Panc1 (cell line): ENCODE measurements around the gene GMEB2. TPM values are rescaled to one million over a fixed set of nuclear protein-coding genes. Genes with fewer than 3 reads are reported as not detected.

ENCODE experiments used
- ATAC-seq: fragments of 200-7000 bp; cut with Tn5 transposase; 2 replicates; pipeline ENCODE4 v1.9.1; 2020; ENCODE audit warnings: mild to moderate bottlenecking, moderate library complexity
- BruUV-seq: library from RNA; stranded (reverse); fragments of 400-500 nt; replicated peaks from 2 replicates; lab custom pipeline; 2021; lab: Mats Ljungman, UMichigan
- CTCF ChIA-PET: fragments of 300-600 bp; sonication (Branson Sonifier 250); formaldehyde crosslinking; loops from one replicate; lab custom pipeline; 2022; ENCODE audit warnings: antibody characterized with exemption; lab: Charles Lee
- POLR2A ChIA-PET: fragments of 300-600 bp; sonication (Branson Sonifier 250); formaldehyde crosslinking; loops from one replicate; lab custom pipeline; 2022; ENCODE audit warnings: antibody characterized with exemption; lab: Charles Lee
- DNase-seq: peaks from one replicate; pipeline ENCODE4 v3.0.0-alpha.2; 2010; ENCODE audit warnings: low read depth, low spot score
- H3K27ac ChIP-seq: 2 replicates; pipeline ENCODE4 v1.5.1; 2011; ENCODE audit warnings: mild to moderate bottlenecking, low read length, inconsistent platforms
- H3K27me3 ChIP-seq: fragments of 200-500 bp; sonication (Bioruptor generic); 2 replicates; pipeline ENCODE4 v1.6.0; 2014; ENCODE audit warnings: low read length, inconsistent platforms; ENCODE audit not compliant: control insufficient read depth, insufficient read depth
- H3K36me3 ChIP-seq: fragments of 200-500 bp; sonication (Bioruptor generic); 2 replicates; pipeline ENCODE4 v1.5.1; 2014; ENCODE audit warnings: inconsistent platforms, mild to moderate bottlenecking, low read length, moderate library complexity; ENCODE audit not compliant: control insufficient read depth, insufficient read depth
- H3K4me1 ChIP-seq: 2 replicates; pipeline ENCODE4 v1.5.1; 2011; ENCODE audit warnings: inconsistent platforms, mild to moderate bottlenecking, low read length, moderate library complexity; ENCODE audit not compliant: control insufficient read depth, insufficient read depth
- H3K4me3 ChIP-seq, 2 experiments: 2 replicates each; pipeline ENCODE4 v1.5.1; 2011 to 2012; ENCODE audit warnings: low read depth in 2 of 2, low read length in 2 of 2, mild to moderate bottlenecking in 2 of 2, inconsistent platforms in 1 of 2, moderate library complexity in 1 of 2
- H3K9me3 ChIP-seq: fragments of 200-500 bp; sonication (Bioruptor generic); 2 replicates; pipeline ENCODE4 v1.5.1; 2014; ENCODE audit warnings: low read depth, mild to moderate bottlenecking, inconsistent platforms, low read length, moderate library complexity; ENCODE audit not compliant: control insufficient read depth, insufficient read depth
- POLR2AphosphoS5 ChIP-seq: IDR thresholded peaks from 2 replicates; pipeline ENCODE4 v1.6.1; 2012; ENCODE audit warnings: mild to moderate bottlenecking, low read depth, low read length, moderate library complexity
- SIN3A ChIP-seq: IDR thresholded peaks from 2 replicates; pipeline ENCODE4 v1.6.1; 2012; ENCODE audit warnings: low read depth, mild to moderate bottlenecking, low read length, moderate library complexity, borderline replicate concordance; ENCODE audit not compliant: insufficient read depth
- TCF7L2 ChIP-seq: IDR thresholded peaks from 2 replicates; pipeline ENCODE4 v1.6.1; 2011; ENCODE audit warnings: mild to moderate bottlenecking, low read depth, low read length, inconsistent platforms
- in situ Hi-C: cut with HindIII; loops from 2 replicates; pipeline ENCODE4 v1.10.0; 2016; ENCODE audit warnings: low sequenced_read_pairs, low pct_unique_long_range_greater_than_20kb
- intact Hi-C: fragments of 100-400 bp; cut with micrococcal nuclease; formaldehyde crosslinking; loops from one replicate; pipeline ENCODE4 v1.10.0; 2022; ENCODE audit not compliant: unreplicated experiment
- total RNA-seq: library from RNA; stranded (reverse); gene quantifications from one replicate; pipeline ENCODE4 v1.2.1, GENCODE V29; 2021; ENCODE audit not compliant: unreplicated experiment
- TF ChIP-seq, protein P1 (sequence below), 2 experiments: IDR thresholded peaks; 2 replicates each; pipeline ENCODE4 v1.6.1; 2011 to 2012; ENCODE audit warnings: low read depth in 2 of 2, control low read depth in 1 of 2, low read length in 1 of 2, mild to moderate bottlenecking in 1 of 2, moderate library complexity in 1 of 2; ENCODE audit not compliant: insufficient read depth in 1 of 2
- TF ChIP-seq, protein P2 (sequence below): fragments of 450-650 bp; IDR thresholded peaks from 2 replicates; pipeline ENCODE4 v1.5.1; 2017; ENCODE audit warnings: mild to moderate bottlenecking

GMEB2 gene
- total RNA-seq, 1 experiment from 2014 or later: 13.1 TPM

DNA sequence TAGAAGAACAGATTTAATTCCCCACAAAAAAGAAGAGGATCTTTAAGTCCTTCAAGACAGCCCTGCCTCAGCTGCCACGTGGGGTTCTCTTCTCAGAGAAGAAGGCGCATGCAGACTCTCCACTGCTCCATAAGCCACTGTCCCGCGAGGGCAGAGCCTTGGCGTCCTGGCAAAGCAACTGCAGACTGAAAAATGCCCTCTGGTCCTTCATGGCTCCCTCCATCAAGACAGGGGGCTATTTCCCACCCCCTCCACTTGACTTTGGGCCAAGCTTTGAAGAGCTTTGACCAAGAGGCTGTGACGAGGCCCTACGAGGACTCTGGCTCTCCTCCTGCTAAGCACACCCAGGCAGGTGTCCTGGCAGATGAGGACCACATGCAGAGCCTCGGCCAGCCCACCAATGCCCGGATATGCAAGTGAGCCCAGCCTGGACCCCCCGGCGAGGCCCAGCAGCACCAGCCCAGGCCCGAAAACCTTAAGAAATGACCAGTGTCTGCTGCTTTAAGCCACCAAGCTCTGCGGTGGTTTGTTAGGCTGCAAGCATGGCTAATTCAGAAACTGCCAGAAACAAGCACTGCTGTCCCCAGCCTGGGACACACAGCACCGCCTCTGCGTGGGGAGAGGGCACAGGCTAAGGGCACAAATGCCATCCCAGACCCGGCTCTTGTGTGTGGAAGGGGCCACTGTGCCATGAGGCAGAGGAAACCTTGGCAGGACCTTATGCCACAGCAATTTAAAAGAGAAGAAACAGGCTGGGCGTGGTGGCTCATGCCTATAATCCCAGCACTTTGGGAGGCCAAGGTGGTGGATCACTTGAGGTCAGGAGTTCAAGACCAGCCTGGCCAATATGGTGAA, 16.1 kb downstream of the GMEB2 start:
- DNase-seq: no peak
- Histone ChIP-seq H3K4me3 (no peak overlapping the region), H3K27ac (no peak overlapping the region), H3K27me3 (no peaks in the 10 kb centered on the region), H3K4me1 (no peaks in the 10 kb centered on the region), H3K36me3 (no peaks in the 10 kb centered on the region), H3K9me3 (no peaks in the 10 kb centered on the region)
- CTCF ChIA-PET: no interaction called here
- TF ChIP-seq TCF7L2 (no peak), POLR2AphosphoS5 (no peak), SIN3A (no peak)
- TF ChIP-seq, protein P1, sequence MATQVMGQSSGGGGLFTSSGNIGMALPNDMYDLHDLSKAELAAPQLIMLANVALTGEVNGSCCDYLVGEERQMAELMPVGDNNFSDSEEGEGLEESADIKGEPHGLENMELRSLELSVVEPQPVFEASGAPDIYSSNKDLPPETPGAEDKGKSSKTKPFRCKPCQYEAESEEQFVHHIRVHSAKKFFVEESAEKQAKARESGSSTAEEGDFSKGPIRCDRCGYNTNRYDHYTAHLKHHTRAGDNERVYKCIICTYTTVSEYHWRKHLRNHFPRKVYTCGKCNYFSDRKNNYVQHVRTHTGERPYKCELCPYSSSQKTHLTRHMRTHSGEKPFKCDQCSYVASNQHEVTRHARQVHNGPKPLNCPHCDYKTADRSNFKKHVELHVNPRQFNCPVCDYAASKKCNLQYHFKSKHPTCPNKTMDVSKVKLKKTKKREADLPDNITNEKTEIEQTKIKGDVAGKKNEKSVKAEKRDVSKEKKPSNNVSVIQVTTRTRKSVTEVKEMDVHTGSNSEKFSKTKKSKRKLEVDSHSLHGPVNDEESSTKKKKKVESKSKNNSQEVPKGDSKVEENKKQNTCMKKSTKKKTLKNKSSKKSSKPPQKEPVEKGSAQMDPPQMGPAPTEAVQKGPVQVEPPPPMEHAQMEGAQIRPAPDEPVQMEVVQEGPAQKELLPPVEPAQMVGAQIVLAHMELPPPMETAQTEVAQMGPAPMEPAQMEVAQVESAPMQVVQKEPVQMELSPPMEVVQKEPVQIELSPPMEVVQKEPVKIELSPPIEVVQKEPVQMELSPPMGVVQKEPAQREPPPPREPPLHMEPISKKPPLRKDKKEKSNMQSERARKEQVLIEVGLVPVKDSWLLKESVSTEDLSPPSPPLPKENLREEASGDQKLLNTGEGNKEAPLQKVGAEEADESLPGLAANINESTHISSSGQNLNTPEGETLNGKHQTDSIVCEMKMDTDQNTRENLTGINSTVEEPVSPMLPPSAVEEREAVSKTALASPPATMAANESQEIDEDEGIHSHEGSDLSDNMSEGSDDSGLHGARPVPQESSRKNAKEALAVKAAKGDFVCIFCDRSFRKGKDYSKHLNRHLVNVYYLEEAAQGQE (IDR thresholded peaks at IDR 0.05; ENCODE audit: insufficient read depth in 1 of 2, low read depth in 2 of 2, low read length in 1 of 2): no peak
- TF ChIP-seq, protein P2, sequence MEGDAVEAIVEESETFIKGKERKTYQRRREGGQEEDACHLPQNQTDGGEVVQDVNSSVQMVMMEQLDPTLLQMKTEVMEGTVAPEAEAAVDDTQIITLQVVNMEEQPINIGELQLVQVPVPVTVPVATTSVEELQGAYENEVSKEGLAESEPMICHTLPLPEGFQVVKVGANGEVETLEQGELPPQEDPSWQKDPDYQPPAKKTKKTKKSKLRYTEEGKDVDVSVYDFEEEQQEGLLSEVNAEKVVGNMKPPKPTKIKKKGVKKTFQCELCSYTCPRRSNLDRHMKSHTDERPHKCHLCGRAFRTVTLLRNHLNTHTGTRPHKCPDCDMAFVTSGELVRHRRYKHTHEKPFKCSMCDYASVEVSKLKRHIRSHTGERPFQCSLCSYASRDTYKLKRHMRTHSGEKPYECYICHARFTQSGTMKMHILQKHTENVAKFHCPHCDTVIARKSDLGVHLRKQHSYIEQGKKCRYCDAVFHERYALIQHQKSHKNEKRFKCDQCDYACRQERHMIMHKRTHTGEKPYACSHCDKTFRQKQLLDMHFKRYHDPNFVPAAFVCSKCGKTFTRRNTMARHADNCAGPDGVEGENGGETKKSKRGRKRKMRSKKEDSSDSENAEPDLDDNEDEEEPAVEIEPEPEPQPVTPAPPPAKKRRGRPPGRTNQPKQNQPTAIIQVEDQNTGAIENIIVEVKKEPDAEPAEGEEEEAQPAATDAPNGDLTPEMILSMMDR: no peak
- no TSS peak for BruUV-seq
- in situ Hi-C loops (no loop called here), intact Hi-C loops (no loop called here)
- POLR2A ChIA-PET: no interaction called here
- ATAC-seq: no peak

DNA sequence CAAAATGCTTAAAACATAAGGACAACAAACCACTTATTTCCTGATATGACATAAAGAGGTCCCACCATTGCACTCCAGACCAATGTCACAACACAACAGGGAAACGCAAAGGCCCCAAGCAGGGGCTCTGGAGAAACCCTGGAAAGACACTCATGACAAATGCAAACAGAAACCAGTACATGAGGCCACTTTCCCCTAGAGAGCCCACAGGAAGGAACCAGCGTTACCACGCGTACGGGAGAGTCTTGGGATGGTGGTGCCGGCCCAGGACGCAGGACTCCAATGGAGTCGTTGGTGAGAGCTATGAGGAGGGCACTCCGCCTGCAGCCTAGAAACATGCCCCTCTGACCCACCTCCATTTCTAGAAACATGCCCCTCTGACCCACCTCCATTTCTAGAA, 20.2 kb downstream of the GMEB2 start:
- CTCF ChIA-PET: no interaction called here
- Histone ChIP-seq H3K4me3 (no peak overlapping the region), H3K27me3 (no peaks in the 10 kb centered on the region), H3K36me3 (no peaks in the 10 kb centered on the region), H3K27ac (no peak overlapping the region), H3K4me1 (no peaks in the 10 kb centered on the region), H3K9me3 (no peaks in the 10 kb centered on the region)
- DNase-seq (no peak), ATAC-seq (no peak)
- BruUV-seq: no TSS peak
- POLR2A ChIA-PET: no interaction called here
- TF ChIP-seq TCF7L2 (no peak), SIN3A (no peak), POLR2AphosphoS5 (no peak)
- TF ChIP-seq, protein P1 (IDR thresholded peaks at IDR 0.05; ENCODE audit: insufficient read depth in 1 of 2, low read depth in 2 of 2, low read length in 1 of 2): no peak
- TF ChIP-seq, protein P2: no peak
- in situ Hi-C loops: no loop called here
- intact Hi-C loops: no loop called here
